WTC11 (cell line): ENCODE measurements around the gene VWA7. TPM values are rescaled to one million over a fixed set of nuclear protein-coding genes. Genes with fewer than 3 reads are reported as not detected.

ENCODE experiments used
- ATAC-seq: fragments of 200-7000 bp; cut with Tn5 transposase; 2 replicates; pipeline ENCODE4 v1.10.0; 2021; ENCODE audit warnings: mild to moderate bottlenecking, moderate library complexity
- CTCF ChIA-PET: fragments of 300-600 bp; sonication (Branson Sonifier 250); formaldehyde crosslinking; loops from one replicate; lab custom pipeline; 2021; ENCODE audit warnings: antibody characterized with exemption; lab: Charles Lee
- POLR2A ChIA-PET: fragments of 350-600 bp; sonication (Branson Sonifier 250); formaldehyde crosslinking; loops from one replicate; lab custom pipeline; 2021; ENCODE audit warnings: antibody characterized with exemption; lab: Charles Lee
- DNase-seq: peaks from one replicate; pipeline ENCODE4 v3.0.0; 2021; ENCODE audit warnings: low spot score
- H3K27ac Mint-ChIP-seq: 2 replicates; pipeline ENCODE4 v1.8.0; 2021; ENCODE audit warnings: mixed read lengths
- H3K27me3 Mint-ChIP-seq: 2 replicates; pipeline ENCODE4 v1.8.0; 2021; ENCODE audit warnings: low read depth, mild to moderate bottlenecking, moderate library complexity, mixed read lengths
- H3K36me3 Mint-ChIP-seq: 2 replicates; pipeline ENCODE4 v1.8.0; 2021; ENCODE audit warnings: mixed read lengths
- H3K4me1 Mint-ChIP-seq: 2 replicates; pipeline ENCODE4 v1.8.0; 2022; ENCODE audit warnings: mixed read lengths
- H3K4me3 Mint-ChIP-seq: 2 replicates; pipeline ENCODE4 v1.8.0; 2021; ENCODE audit warnings: mild to moderate bottlenecking, moderate library complexity, mixed read lengths
- H3K9me3 Mint-ChIP-seq: 2 replicates; pipeline ENCODE4 v1.8.0; 2021; ENCODE audit warnings: mixed read lengths
- CBFB ChIP-seq: sonication (generic); formaldehyde crosslinking; IDR thresholded peaks from 2 replicates; pipeline ENCODE4 v1.8.1; 2022; ENCODE audit warnings: mild to moderate bottlenecking, low read depth, missing genetic modification reagents
- ERG ChIP-seq: fragments of 250-450 bp; sonication (Bioruptor Pico); IDR thresholded peaks from 2 replicates; pipeline ENCODE4 v1.8.0; 2021; ENCODE audit warnings: mild to moderate bottlenecking
- ESRRA ChIP-seq: sonication (generic); formaldehyde crosslinking; IDR thresholded peaks from 2 replicates; pipeline ENCODE4 v1.8.1; 2022; ENCODE audit warnings: mild to moderate bottlenecking, missing genetic modification reagents, borderline replicate concordance
- ETV6 ChIP-seq: sonication (generic); formaldehyde crosslinking; IDR thresholded peaks from 2 replicates; pipeline ENCODE4 v1.8.1; 2022; ENCODE audit warnings: mild to moderate bottlenecking, missing genetic modification reagents
- FOXJ3 ChIP-seq: sonication (generic); formaldehyde crosslinking; IDR thresholded peaks from 2 replicates; pipeline ENCODE4 v1.9.0; 2021; ENCODE audit warnings: missing genetic modification reagents, mild to moderate bottlenecking, borderline replicate concordance
- FOXP1 ChIP-seq: sonication (generic); formaldehyde crosslinking; IDR thresholded peaks from 2 replicates; pipeline ENCODE4 v1.8.0; 2022; ENCODE audit warnings: missing genetic modification reagents, mild to moderate bottlenecking, moderate library complexity, borderline replicate concordance
- GABPB1 ChIP-seq: sonication (generic); formaldehyde crosslinking; IDR thresholded peaks from 2 replicates; pipeline ENCODE4 v1.8.1; 2023; ENCODE audit warnings: mild to moderate bottlenecking, missing genetic modification reagents
- HMGXB4 ChIP-seq: sonication (generic); formaldehyde crosslinking; IDR thresholded peaks from 2 replicates; pipeline ENCODE4 v1.8.1; 2023; ENCODE audit warnings: mild to moderate bottlenecking, moderate library complexity, missing genetic modification reagents
- IRF2 ChIP-seq: sonication (generic); formaldehyde crosslinking; IDR thresholded peaks from 2 replicates; pipeline ENCODE4 v1.8.0; 2022; ENCODE audit warnings: low read depth, missing genetic modification reagents, borderline replicate concordance
- KAT7 ChIP-seq: sonication (generic); formaldehyde crosslinking; IDR thresholded peaks from 2 replicates; pipeline ENCODE4 v1.8.1; 2023; ENCODE audit warnings: missing genetic modification reagents, mild to moderate bottlenecking, borderline replicate concordance
- NFE2L1 ChIP-seq: sonication (generic); formaldehyde crosslinking; IDR thresholded peaks from 2 replicates; pipeline ENCODE4 v1.8.1; 2023; ENCODE audit warnings: missing genetic modification reagents
- NFYB ChIP-seq: sonication (generic); formaldehyde crosslinking; conservative IDR thresholded peaks from 2 replicates; pipeline ENCODE4 v1.8.0; 2022; ENCODE audit warnings: low read depth, missing genetic modification reagents
- NR1H2 ChIP-seq: sonication (generic); formaldehyde crosslinking; IDR thresholded peaks from 2 replicates; pipeline ENCODE4 v1.9.0; 2021; ENCODE audit warnings: mild to moderate bottlenecking, moderate library complexity, missing genetic modification reagents
- OVOL2 ChIP-seq: fragments of 250-450 bp; sonication (Bioruptor Pico); IDR thresholded peaks from 2 replicates; pipeline ENCODE4 v1.9.0; 2021; ENCODE audit warnings: mild to moderate bottlenecking, borderline replicate concordance
- PRRX2 ChIP-seq: fragments of 250-450 bp; sonication (Bioruptor Pico); IDR thresholded peaks from 2 replicates; pipeline ENCODE4 v1.8.0; 2021; ENCODE audit warnings: mild to moderate bottlenecking
- SMAD3 ChIP-seq: sonication (generic); formaldehyde crosslinking; IDR thresholded peaks from 2 replicates; pipeline ENCODE4 v1.8.0; 2022; ENCODE audit warnings: missing genetic modification reagents, mild to moderate bottlenecking, borderline replicate concordance
- SOX15 ChIP-seq: fragments of 250-450 bp; sonication (Bioruptor Pico); IDR thresholded peaks from 2 replicates; pipeline ENCODE4 v1.9.0; 2021; ENCODE audit warnings: mild to moderate bottlenecking
- SP1 ChIP-seq: sonication (generic); formaldehyde crosslinking; conservative IDR thresholded peaks from 2 replicates; pipeline ENCODE4 v1.8.1; 2022; ENCODE audit warnings: missing genetic modification reagents
- ZNF121 ChIP-seq: sonication (generic); formaldehyde crosslinking; IDR thresholded peaks from 2 replicates; pipeline ENCODE4 v1.8.0; 2023; ENCODE audit warnings: missing genetic modification reagents
- ZNF425 ChIP-seq: fragments of 250-450 bp; sonication (Bioruptor Pico); conservative IDR thresholded peaks from 2 replicates; pipeline ENCODE4 v1.9.0; 2021; ENCODE audit warnings: mild to moderate bottlenecking
- ZNF671 ChIP-seq: fragments of 250-450 bp; sonication (Bioruptor Pico); IDR thresholded peaks from 2 replicates; pipeline ENCODE4 v1.8.0; 2021; ENCODE audit warnings: mild to moderate bottlenecking
- total RNA-seq: library from RNA; stranded (reverse); gene quantifications from 3 replicates; pipeline ENCODE4 v1.2.3, GENCODE V29; 2021
- TF ChIP-seq, protein P1 (sequence below): sonication (generic); formaldehyde crosslinking; IDR thresholded peaks from 2 replicates; pipeline ENCODE4 v1.8.1; 2023; ENCODE audit warnings: mild to moderate bottlenecking, missing genetic modification reagents, moderate library complexity
- TF ChIP-seq, protein P2 (sequence below): sonication (generic); formaldehyde crosslinking; IDR thresholded peaks from 2 replicates; pipeline ENCODE4 v1.8.1; 2022; ENCODE audit warnings: mild to moderate bottlenecking, missing genetic modification reagents, moderate library complexity, borderline replicate concordance
- TF ChIP-seq, protein P3 (sequence below): fragments of 250-450 bp; sonication (Bioruptor Pico); IDR thresholded peaks from 2 replicates; pipeline ENCODE4 v2.1.2; 2022; ENCODE audit warnings: mild to moderate bottlenecking, moderate library complexity
- TF ChIP-seq, protein P4 (sequence below): sonication (generic); formaldehyde crosslinking; IDR thresholded peaks from 2 replicates; pipeline ENCODE4 v1.8.0; 2022; ENCODE audit warnings: mild to moderate bottlenecking, missing genetic modification reagents
- TF ChIP-seq, protein P5 (sequence below): sonication (generic); formaldehyde crosslinking; IDR thresholded peaks from 2 replicates; pipeline ENCODE4 v1.8.0; 2022; ENCODE audit warnings: mild to moderate bottlenecking, missing genetic modification reagents

The VWA7 gene
- total RNA-seq, 1 experiment from 2014 or later, result 1.8 TPM

- ChIA-PET POLR2A (no interaction called here), CTCF (no interaction called here)
- Mint-ChIP-seq H3K9me3 (no peaks in the 10 kb centered on the region), H3K4me3 (no peak overlapping the region), H3K4me1 (peaks cover 18% of the 10 kb centered on the region), H3K27me3 (peaks cover 4% of the 10 kb centered on the region; the same call in 1 of the 2 replicates), H3K36me3 (peaks cover 9% of the 10 kb centered on the region), H3K27ac (no peak overlapping the region)
- TF ChIP-seq FOXP1 (CRISPR knock-in tag) (no peak), GABPB1 (CRISPR knock-in tag) (no peak), SMAD3 (no peak), ESRRA (no peak), ZNF121 (no peak), OVOL2 (CRISPR knock-in tag) (no peak), NFE2L1 (CRISPR knock-in tag) (no peak), CBFB (CRISPR knock-in tag) (no peak), ZNF425 (CRISPR knock-in tag) (no peak), IRF2 (no peak), SOX15 (no peak), ERG (CRISPR knock-in tag) (no peak), NFYB (no peak), NR1H2 (CRISPR knock-in tag) (no peak)
- TF ChIP-seq, protein P1, sequence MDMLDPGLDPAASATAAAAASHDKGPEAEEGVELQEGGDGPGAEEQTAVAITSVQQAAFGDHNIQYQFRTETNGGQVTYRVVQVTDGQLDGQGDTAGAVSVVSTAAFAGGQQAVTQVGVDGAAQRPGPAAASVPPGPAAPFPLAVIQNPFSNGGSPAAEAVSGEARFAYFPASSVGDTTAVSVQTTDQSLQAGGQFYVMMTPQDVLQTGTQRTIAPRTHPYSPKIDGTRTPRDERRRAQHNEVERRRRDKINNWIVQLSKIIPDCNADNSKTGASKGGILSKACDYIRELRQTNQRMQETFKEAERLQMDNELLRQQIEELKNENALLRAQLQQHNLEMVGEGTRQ (CRISPR knock-in tag), result no peak
- TF ChIP-seq, protein P2, sequence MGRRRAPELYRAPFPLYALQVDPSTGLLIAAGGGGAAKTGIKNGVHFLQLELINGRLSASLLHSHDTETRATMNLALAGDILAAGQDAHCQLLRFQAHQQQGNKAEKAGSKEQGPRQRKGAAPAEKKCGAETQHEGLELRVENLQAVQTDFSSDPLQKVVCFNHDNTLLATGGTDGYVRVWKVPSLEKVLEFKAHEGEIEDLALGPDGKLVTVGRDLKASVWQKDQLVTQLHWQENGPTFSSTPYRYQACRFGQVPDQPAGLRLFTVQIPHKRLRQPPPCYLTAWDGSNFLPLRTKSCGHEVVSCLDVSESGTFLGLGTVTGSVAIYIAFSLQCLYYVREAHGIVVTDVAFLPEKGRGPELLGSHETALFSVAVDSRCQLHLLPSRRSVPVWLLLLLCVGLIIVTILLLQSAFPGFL (CRISPR knock-in tag), result no peak
- TF ChIP-seq, protein P3, sequence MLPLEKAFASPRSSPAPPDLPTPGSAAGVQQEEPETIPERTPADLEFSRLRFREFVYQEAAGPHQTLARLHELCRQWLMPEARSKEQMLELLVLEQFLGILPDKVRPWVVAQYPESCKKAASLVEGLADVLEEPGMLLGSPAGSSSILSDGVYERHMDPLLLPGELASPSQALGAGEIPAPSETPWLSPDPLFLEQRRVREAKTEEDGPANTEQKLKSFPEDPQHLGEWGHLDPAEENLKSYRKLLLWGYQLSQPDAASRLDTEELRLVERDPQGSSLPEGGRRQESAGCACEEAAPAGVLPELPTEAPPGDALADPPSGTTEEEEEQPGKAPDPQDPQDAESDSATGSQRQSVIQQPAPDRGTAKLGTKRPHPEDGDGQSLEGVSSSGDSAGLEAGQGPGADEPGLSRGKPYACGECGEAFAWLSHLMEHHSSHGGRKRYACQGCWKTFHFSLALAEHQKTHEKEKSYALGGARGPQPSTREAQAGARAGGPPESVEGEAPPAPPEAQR (CRISPR knock-in tag), result no peak
- TF ChIP-seq, protein P4, sequence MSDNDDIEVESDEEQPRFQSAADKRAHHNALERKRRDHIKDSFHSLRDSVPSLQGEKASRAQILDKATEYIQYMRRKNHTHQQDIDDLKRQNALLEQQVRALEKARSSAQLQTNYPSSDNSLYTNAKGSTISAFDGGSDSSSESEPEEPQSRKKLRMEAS (CRISPR knock-in tag), result no peak
- no peak for ATAC-seq
- DNase-seq, result no peak
Observed at GRCh38 chr6:31722173-31722572, 55.0 kb downstream of the VWA7 start.

DNA sequence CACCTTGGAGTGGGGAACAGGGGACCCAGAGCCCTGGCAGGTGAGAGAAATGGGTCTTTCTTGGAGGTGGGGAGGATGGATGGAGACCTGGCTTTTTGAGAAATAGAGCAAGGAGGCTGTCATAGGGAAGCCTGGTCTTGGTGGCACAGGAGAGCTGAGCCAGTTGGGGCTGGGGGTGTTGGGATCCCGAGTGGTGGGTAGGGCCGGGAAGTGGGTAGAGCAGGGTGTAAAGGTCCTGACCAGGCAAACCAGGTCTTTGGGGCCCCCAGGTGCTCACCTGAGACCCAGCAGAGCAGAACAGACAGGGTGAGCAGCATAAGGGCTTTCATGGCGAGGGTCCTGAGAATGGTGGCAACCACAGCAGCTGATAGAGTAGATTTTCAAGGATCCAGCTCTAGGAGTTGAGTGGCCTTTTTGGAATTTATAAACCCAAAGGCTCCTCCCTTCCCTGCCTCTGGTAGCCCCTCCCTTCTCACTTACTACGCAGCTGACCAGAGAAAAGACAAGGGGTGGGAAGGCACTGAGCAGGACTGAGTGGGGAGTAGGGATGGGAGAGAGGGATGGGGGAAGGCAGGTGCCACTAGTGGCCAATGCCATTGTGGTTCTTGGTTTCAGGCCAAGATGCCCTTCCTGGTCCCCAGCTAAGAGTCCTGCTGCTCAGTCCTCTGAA, 55.6 kb downstream of the VWA7 start, which contains the start of gene LY6G6C:
Gene LY6G6C (minus strand): TSS at position 396 of the 670 bp plus-strand sequence. CDS start 67 bp downstream, at position 329.
- H3K4me3 Mint-ChIP-seq, result no peak within 1 kb of the TSS
- H3K36me3 Mint-ChIP-seq, result peaks cover 2% of the 10 kb centered on the region
- CTCF ChIA-PET, result interaction anchor here (0.8 kb wide), 1 partner anchor 22 kb away, joined by 3 read pairs; no protein-coding TSS in a partner anchor
- DNase-seq (no peak), ATAC-seq (no peak)
- POLR2A ChIA-PET, result no interaction called here
- no peak within 1 kb of the TSS; the same call in 1 of the 2 replicates for H3K27ac Mint-ChIP-seq
- TF ChIP-seq KAT7 (CRISPR knock-in tag) (no peak), HMGXB4 (no peak), PRRX2 (CRISPR knock-in tag) (no peak), ZNF671 (CRISPR knock-in tag) (no peak), FOXJ3 (CRISPR knock-in tag) (no peak), ETV6 (CRISPR knock-in tag) (no peak), ESRRA (no peak), SP1 (CRISPR knock-in tag) (no peak)
- TF ChIP-seq, protein P5, sequence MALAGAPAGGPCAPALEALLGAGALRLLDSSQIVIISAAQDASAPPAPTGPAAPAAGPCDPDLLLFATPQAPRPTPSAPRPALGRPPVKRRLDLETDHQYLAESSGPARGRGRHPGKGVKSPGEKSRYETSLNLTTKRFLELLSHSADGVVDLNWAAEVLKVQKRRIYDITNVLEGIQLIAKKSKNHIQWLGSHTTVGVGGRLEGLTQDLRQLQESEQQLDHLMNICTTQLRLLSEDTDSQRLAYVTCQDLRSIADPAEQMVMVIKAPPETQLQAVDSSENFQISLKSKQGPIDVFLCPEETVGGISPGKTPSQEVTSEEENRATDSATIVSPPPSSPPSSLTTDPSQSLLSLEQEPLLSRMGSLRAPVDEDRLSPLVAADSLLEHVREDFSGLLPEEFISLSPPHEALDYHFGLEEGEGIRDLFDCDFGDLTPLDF (CRISPR knock-in tag), result no peak
- H3K9me3 Mint-ChIP-seq, result no peaks in the 10 kb centered on the region
- peaks cover 19% of the 10 kb centered on the region for H3K4me1 Mint-ChIP-seq
- H3K27me3 Mint-ChIP-seq, result peaks cover 4% of the 10 kb centered on the region; the same call in 1 of the 2 replicates
